Ovary (tissue), 3 donors: ENCODE data around the gene VGLL4.

Experiments used
- POLR2A ChIP-seq: fragments of 450-650 bp; IDR thresholded peaks from one replicate; pipeline ENCODE4 v1.6.1; 2017; ENCODE audit warnings: antibody characterized with exemption, mild to moderate bottlenecking, moderate library complexity
- TF ChIP-seq, protein P1 (sequence below), 3 donors: fragments of 450-650 bp in 2 of 3; fragments of 200-600 bp in 1 of 3; IDR thresholded peaks; one replicate each; pipeline versions ENCODE4 v1.5.1 to v1.8.0; 2016 to 2022; ENCODE audit warnings: antibody characterized with exemption in 3 of 3, mild to moderate bottlenecking in 1 of 3
- donor health status: DM: no; HTN: no; CAD: no.

DNA sequence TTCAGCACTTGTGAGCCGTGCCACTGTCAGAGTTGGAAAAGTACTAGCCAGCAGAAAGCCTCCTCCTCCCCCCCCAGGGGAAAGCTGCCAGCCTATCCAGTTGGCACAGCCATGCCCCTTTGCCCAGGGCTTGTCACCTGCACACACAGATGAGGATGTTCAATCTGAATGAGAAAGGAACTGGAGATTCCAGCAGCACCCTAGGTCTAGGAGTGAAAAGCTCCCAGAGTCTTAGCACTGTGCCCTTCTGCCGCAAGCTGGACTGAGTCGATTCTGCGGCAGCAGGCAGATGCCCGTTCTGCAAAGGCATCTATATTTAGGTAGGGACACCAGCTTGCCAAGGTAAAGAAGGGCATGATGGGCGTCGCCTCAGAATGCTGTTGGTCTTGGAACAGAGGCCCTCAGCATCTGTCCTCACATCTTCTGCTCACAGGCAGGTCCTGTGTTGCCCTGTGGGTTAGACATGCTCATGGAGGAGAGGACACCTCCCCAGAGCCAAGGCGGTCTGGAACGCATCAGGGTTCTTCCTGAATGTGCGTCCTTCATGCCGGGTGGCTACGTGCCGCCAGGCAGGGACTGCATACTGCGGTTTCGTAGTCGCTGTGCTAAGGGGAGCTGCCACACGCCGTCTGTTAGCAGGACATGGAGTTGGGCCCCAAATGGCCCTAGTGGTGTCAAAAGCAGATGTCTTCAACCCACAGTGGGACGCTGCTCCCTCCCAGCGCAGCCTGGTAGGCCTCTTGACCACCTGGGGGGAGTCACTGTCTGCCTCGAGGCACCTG is 109.5 kb downstream of the VGLL4 start:
- TF ChIP-seq, protein P1, sequence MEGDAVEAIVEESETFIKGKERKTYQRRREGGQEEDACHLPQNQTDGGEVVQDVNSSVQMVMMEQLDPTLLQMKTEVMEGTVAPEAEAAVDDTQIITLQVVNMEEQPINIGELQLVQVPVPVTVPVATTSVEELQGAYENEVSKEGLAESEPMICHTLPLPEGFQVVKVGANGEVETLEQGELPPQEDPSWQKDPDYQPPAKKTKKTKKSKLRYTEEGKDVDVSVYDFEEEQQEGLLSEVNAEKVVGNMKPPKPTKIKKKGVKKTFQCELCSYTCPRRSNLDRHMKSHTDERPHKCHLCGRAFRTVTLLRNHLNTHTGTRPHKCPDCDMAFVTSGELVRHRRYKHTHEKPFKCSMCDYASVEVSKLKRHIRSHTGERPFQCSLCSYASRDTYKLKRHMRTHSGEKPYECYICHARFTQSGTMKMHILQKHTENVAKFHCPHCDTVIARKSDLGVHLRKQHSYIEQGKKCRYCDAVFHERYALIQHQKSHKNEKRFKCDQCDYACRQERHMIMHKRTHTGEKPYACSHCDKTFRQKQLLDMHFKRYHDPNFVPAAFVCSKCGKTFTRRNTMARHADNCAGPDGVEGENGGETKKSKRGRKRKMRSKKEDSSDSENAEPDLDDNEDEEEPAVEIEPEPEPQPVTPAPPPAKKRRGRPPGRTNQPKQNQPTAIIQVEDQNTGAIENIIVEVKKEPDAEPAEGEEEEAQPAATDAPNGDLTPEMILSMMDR (IDR thresholded peaks at IDR 0.05): no peak
- no peak for TF ChIP-seq POLR2A
